ENCODE results near the gene TRIM71. TPM values are rescaled to one million over a fixed set of nuclear protein-coding genes. Genes with fewer than 3 reads are reported as not detected.

TRIM71 gene
- total RNA-seq, 4 donors from 2014 or later: not detected

- 14 to 51% methylated on average over 4 to 6 of the region's 6 CpGs for WGBS, 2 donors (ENCODE audit: low coverage in 1 of 2)
- TF ChIP-seq CTCF (IDR thresholded peaks at IDR 0.05): no peak
These were observed 47.6 kb downstream of the TRIM71 start for GRCh38 chr3:32865383-32865782.

GRCh38 chr3:32866533-32866932, 48.7 kb downstream of the TRIM71 start:
- no peak for ATAC-seq
- H3K27ac ChIP-seq: no peak overlapping the region
- no peak for TF ChIP-seq EP300 (IDR thresholded peaks at IDR 0.05)
- no peak for TF ChIP-seq CTCF (IDR thresholded peaks at IDR 0.05)
- TF ChIP-seq POLR2AphosphoS5 (IDR thresholded peaks at IDR 0.05): no peak
- no peak for TF ChIP-seq POLR2A (IDR thresholded peaks at IDR 0.05)
- H3K9me3 ChIP-seq: no peaks in the 10 kb centered on the region
- no peaks in the 10 kb centered on the region for H3K36me3 ChIP-seq
- peaks cover 0 to 3% (median 0%) of the 10 kb centered on the region in 3 donors for H3K4me1 ChIP-seq
- 96% methylated on average over 3 to 5 of the region's 5 CpGs for WGBS, 2 donors (ENCODE audit: low coverage in 1 of 2)
- no peak overlapping the region for H3K4me3 ChIP-seq
- H3K27me3 ChIP-seq: no peaks in the 10 kb centered on the region

More at GRCh38 chr3:32865383-32865782, 47.6 kb downstream of the TRIM71 start:
- no peaks in the 10 kb centered on the region for H3K9me3 ChIP-seq
- H3K27me3 ChIP-seq: no peaks in the 10 kb centered on the region
- no peak overlapping the region for H3K4me3 ChIP-seq
- no peaks in the 10 kb centered on the region for H3K36me3 ChIP-seq
- H3K4me1 ChIP-seq: peaks cover 0 to 3% (median 0%) of the 10 kb centered on the region in 3 donors
- no peak for ATAC-seq
- H3K27ac ChIP-seq: no peak overlapping the region

- no peaks in the 10 kb centered on the region for H3K27me3 ChIP-seq
- no peaks in the 10 kb centered on the region for H3K9me3 ChIP-seq
- TF ChIP-seq POLR2AphosphoS5 (IDR thresholded peaks at IDR 0.05) (no peak), EP300 (IDR thresholded peaks at IDR 0.05) (no peak), POLR2A (IDR thresholded peaks at IDR 0.05) (no peak), CTCF (IDR thresholded peaks at IDR 0.05) (no peak)
- 94 to 96% methylated on average over 2 to 4 of the region's 5 CpGs for WGBS, 2 donors (ENCODE audit: low coverage in 1 of 2)
- H3K27ac ChIP-seq: no peak overlapping the region
- H3K36me3 ChIP-seq: no peaks in the 10 kb centered on the region
- H3K4me3 ChIP-seq: no peak overlapping the region
- peaks cover 0 to 10% (median 0%) of the 10 kb centered on the region in 3 donors for H3K4me1 ChIP-seq
- no peak for ATAC-seq
These were observed 50.2 kb downstream of the TRIM71 start for GRCh38 chr3:32867954-32868353.

- no peaks in the 10 kb centered on the region for H3K36me3 ChIP-seq
- H3K27me3 ChIP-seq: no peaks in the 10 kb centered on the region
- peaks cover 8 to 20% (median 8%) of the 10 kb centered on the region in 3 donors for H3K4me1 ChIP-seq
- no peak overlapping the region for H3K27ac ChIP-seq
- no peaks in the 10 kb centered on the region for H3K9me3 ChIP-seq
- no peak for ATAC-seq
- 89 to 94% methylated on average over 5 to 7 of the region's 7 CpGs for WGBS, 2 donors (ENCODE audit: low coverage in 1 of 2)
- no peak for TF ChIP-seq POLR2A (IDR thresholded peaks at IDR 0.05)
- TF ChIP-seq EP300 (IDR thresholded peaks at IDR 0.05): no peak
- TF ChIP-seq POLR2AphosphoS5 (IDR thresholded peaks at IDR 0.05): no peak
- no peak for TF ChIP-seq CTCF (IDR thresholded peaks at IDR 0.05)
- no peak overlapping the region for H3K4me3 ChIP-seq
These were observed 51.1 kb downstream of the TRIM71 start for GRCh38 chr3:32868719-32869512.

GRCh38 chr3:32869513-32870047, 51.8 kb downstream of the TRIM71 start:
- TF ChIP-seq EP300 (IDR thresholded peaks at IDR 0.05) (no peak), CTCF (IDR thresholded peaks at IDR 0.05) (no peak), POLR2A (IDR thresholded peaks at IDR 0.05) (no peak), POLR2AphosphoS5 (IDR thresholded peaks at IDR 0.05) (no peak)
- no peak overlapping the region for H3K27ac ChIP-seq
- peaks cover 8 to 24% (median 8%) of the 10 kb centered on the region in 3 donors for H3K4me1 ChIP-seq
- no peak overlapping the region for H3K4me3 ChIP-seq
- WGBS, 2 donors (ENCODE audit: low coverage in 1 of 2): 77 to 88% methylated on average over 6 to 13 of the region's 15 CpGs
- no peaks in the 10 kb centered on the region for H3K27me3 ChIP-seq
- no peaks in the 10 kb centered on the region for H3K9me3 ChIP-seq
- H3K36me3 ChIP-seq: no peaks in the 10 kb centered on the region
- ATAC-seq: no peak
